ENCODE measurements around the gene VANGL2.

VANGL2 gene

GRCh38 chr1:160465123-160465522 lies 64.8 kb downstream of the VANGL2 start:
- DNase-seq: no peak

DNA sequence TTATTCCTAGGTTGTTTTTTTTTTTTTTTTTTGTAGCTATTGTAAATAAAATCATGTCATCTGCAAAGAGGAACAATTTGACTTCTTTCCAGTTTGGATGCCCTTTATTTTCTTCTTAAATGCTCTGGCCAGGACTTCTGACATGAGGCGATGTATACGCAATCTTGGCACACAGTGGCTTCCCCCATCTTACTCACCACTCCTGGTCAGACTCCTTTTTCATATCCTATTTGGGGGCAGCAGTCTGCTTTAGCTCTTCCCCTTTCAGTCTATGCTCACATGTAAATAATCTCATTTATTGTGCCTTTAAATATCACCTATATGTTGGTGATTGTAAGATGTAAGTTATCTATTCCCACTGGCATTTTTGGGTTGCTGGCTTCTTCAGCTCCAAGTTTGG lies 66.6 kb downstream of the VANGL2 start:
- DNase-seq: no peak

DNA sequence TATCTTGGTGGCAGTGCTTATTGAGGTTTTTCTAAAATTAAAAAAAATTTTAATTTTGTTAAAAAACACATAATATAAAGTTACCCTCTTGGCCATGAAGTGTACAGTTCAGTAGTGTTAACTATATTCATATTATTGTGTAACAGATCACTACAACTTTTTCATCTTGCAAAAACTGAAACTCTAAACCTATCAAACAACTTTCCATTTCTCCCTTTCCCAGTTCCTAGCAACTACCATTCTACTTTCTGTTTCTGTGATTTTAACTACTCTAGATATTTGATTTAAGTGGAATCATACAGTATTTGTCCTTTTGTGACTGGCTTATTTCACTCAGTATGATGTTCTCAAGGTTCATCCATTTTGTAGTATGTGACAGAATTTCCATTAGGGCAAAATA lies 67.2 kb downstream of the VANGL2 start:
- no peak for DNase-seq

DNA sequence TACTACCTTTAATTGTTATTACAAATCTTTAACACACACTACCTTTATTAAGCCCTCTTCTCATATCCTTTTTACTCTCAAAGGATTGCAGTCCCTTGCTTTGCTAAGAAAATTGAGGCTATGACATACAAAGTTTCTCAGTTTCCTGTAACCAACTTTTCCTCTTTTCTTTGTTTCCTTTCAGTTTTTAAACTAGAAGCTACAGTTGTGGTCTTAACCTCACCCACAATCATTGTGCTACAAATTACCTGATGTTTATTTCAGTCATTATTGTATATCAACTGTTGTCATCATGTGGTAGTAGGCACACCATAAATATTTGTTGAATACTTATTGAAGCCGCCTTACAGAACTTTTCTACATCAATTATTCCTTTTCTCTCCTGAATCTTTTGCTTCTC lies 70.9 kb downstream of the VANGL2 start:
- DNase-seq: no peak

DNA sequence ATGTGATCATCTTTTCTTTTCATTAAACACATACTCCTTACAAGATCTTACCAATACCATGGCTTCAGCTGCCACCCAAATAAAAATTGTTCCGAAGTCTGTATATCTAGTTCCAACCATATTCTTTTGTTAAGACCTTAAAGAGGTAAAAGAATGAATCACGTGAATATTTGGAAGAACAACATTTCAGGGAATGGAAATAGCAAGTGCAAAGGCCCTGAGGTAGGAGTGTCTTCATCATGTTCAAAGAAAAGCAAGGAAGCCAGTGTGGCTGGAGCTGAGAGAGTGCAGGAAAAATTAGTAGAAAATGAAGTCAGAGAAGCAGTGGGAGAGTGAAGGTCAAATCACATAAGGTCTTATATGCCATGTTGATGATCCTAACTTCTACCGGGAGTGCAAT lies 71.7 kb downstream of the VANGL2 start:
- DNase-seq: no peak

DNA sequence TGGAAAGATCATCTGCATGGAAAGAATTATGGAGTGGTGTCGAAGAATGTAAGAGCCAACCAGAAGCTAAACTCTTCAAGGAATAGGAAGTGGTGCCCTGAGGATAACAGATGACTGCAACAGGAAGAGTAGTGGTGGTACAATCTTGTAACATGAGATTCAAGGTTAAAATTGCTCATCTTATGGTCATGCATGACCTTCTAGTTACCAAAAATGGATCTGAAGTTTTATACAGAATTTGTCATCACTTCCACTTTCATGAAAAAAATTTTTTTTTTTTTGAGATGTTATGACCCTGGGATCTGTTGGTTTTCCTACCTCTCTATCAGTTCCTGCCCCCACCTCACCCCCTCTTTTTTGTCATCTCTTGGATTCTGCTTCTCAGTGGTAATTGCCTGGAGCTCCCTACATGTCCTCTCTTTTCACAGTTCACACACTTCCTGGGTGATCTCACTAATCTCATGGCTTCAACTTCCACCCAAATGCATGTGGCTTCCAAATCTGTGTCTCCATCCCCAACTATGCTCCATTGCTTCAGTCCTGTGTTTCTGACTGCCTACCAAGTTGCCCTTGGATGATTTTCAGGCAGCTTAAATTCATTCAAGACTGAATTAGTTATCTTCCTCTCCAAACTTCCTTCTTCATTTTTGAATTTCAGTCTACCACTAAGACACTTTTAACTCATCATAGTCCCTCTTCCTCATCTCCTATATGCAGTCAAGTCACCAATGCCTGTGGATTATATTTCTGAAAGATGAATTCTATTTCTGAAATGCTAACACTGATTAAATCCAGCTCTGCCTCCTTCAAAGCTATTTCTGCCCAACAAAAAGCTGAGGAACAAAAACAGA lies 74.3 kb downstream of the VANGL2 start:
- DNase-seq: no peak

Measured in NCI-H345 (cell line).